Epidermal melanocyte (primary cell): ENCODE results near the gene LRCH3.
A peak's percentile ranks its signal among the peaks of the same experiment; 100 is the strongest.

Source experiments
- DNase-seq: peaks from one replicate; pipeline ENCODE4 v3.0.0; 2011; ENCODE audit warnings: low spot score; ENCODE audit not compliant: insufficient read length

LRCH3 gene

DNA sequence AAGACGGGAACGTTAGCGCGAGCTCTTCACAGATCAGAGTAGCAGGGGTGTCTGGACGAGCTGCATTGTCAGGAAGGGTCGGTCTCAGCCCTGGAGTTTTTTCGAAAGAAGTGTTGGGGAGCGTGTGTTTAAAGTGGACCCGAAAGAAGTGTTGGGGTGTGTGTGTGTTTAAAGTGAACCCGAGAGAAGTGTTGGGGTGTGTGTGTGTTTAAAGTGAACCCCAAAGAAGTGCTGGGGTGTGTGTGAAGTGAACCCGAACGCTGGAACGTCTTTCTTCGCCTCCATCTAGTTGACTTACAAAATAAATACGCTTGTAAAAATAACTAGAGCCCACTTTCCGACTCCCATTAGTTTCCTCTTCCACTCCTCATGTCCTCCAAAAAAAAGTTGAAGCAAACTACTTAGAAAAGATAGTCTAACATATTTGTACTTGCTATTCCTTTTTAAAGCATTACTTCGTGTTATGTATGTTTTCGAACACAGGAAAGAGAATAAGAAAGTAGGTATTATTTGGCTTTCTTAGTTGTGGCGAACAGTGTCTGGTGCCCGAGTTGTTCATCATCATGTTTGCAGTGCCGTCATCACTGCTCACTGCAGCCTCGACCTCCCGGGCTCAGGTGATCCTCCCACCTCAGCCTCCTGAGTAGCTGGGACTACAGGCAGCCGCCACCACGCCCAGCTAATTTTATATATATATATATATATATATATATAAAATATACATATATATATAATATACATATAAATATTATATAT lies 1.0 kb downstream of the LRCH3 start:
- no peak for DNase-seq

DNA sequence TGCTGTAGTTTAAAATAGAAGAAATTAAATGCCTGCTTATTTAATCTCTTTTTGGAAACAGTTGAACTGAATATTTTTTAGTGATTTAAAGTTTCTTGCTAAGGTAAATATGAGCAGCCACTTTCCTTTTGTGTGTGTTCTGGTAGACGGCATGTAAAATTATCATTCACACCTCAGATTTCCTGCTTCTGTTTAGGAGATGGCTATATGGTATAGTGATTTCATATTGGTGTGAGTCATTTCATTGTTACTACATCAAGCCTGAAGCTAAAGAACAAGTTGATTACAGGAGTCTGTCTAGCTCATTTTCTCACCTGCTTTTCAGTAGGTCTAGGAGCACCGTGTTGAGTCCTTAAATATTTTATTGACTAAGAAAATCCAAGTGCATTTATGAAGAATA lies 2.2 kb downstream of the LRCH3 start:
- no peak for DNase-seq

DNA sequence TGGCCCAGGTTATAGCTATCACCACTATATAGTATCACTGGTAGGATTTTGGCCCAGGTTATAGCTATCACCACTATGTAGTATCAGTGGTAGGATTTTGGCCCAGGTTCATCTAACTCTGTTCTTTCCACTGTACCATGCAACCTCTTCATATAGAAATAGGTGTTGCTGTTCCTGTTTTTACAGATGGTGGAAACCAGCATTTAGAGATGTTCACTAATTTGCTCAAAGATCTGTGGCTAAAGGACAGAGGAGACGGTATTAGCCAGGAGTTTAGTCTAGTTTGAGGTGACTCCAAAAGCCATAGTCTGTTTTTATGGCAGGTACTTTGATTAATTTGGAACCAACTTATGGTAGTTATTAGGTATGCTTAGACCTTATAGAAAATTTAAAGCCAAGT lies 3.1 kb downstream of the LRCH3 start:
- DNase-seq, result no peak

DNA sequence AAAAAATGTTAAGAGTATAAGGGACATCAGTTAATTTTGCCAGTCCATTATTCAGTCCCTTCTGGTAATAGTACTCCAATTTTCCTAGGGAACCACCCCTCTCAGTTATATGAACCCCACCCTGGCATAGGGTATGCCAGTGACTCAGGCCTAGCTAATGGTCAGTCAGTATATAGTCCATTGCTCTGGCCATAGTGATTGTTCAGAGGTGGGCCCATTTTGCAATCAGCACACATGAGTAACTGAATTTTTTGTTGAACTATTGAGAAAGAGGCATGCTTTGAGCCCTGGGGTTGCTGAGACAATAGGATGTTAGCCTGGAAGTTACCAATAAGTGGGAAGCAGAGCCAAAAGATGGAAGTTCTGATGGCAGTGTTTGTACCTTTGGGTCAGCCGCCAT lies 4.1 kb downstream of the LRCH3 start:
- DNase-seq, result no peak

DNA sequence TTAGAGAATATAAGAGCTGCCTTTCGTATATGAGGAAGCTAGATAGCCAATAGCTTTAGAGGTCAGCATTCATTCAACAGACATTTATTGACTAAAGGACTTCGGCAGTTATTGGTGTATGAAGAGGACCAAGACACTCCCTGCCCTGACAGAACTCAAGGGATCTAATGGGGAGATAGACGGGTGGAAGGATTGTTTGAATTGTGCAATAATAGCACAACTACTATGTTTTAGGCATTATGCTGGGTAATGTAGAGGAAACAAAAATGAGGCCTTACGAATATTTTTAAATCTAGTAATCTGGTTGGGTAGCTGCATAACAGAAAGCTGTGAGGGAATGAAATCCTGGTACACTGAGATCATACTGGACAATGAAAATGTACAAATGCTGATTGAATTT lies 5.0 kb downstream of the LRCH3 start:
- DNase-seq, result no peak

DNA sequence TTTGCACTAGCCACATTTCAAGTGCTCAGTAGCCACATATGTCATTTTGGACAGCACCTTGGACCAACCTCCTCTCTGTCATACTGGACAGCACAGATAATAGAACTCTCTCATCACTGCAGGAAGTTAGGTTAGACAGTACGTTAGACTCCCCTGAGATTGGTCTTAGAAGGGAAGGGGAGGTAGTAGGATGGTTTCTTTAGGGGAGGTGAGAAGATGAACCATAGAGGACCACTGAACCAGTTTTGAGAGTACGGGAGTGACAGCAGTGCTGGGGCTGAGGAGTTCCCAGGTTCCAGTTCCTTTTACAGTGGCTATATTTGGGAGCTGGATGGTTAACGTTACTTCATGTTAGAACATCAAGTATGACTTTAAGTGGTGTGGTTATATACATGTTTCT lies 7.8 kb downstream of the LRCH3 start:
- no peak for DNase-seq

DNA sequence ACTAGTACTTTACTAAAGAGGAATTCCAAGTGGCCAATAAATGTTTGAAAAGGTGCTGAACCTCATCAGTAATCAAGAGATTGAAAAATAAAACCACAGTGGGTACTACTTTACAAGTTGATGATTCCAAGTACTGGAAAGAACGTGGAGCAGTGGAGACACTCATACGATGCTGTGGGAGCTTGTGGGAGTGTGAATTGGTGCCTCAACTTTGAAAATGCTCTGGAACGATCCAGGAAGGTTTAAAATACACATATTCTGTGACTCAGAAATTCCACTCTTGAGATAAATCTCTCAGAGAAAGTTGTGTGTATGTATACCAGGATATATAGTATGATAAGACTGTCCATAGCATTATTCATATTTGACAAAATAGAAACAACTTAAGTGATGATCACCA lies 9.3 kb downstream of the LRCH3 start:
- no peak for DNase-seq

DNA sequence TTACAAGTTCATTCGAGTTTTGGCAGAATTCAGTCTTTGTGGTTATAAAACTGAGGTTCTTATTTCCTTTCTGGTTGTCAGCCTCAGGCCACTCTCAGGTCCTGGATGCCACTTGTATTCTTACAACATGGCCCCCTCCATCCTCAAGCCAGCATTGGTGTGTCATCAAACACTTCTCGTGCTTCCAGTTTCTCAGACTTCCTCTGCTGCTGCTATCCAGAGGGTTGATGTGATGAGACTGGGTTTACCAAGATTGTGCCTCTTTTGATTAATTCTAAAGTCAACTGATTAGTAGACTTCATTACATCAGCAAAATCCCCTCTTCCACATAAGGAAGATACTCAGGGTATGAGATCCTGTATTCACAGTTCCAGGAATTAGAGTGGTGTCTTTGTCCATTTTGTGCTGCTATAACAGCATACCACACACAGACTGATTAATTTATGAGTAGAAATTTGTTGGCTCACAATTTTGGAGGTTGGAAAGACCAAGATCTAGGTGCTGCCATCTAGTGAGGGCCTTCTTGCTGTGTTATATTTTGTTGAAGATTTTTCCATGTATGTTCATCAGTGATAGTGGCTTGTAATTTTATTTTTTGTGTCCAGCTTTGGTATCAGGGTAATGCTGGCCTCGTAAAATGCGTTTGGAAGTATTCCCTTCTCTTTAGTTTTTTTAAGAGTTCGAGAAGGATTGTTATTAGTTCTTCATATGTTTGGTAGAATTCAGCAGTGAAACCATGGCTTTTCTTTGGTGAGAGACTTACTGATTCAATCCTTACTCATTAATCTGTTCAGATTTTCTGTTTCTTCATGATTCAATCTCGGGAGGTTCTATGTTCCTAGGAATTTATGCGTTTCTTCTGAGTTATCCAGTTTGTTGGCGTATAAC lies 11.1 kb downstream of the LRCH3 start:
- DNase-seq, result no peak

DNA sequence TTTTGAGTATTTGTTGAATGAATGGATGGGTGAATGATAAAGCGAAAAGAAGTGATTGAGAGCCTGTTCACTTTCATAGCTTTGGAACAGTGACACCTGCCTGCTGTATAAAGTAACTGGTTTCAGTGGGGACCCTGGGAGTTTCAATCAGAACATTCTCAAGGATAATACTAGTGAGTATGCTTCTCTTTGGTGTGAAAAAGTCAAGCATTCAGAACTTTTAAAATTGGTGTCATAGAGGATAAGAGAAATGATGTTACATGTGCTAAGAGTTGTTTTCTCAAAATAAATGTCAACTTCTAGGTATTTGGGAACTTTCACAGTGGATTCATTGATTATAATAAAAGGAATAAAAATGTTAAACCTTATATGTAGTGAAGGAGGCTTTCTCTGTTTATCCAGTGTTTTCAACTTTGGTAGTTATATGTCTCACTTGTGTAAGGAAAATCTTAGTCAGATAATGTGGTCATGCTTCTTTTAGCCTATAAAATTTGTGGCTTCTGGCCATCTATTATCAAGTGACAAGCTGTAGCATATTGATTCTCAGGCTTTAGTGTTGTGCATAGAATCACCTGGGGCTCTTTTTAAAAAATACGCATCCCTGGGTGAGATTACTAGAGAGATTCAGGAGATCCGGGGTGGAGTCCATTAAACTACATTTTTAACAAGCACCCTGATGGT lies 11.9 kb downstream of the LRCH3 start:
- DNase-seq, result no peak

DNA sequence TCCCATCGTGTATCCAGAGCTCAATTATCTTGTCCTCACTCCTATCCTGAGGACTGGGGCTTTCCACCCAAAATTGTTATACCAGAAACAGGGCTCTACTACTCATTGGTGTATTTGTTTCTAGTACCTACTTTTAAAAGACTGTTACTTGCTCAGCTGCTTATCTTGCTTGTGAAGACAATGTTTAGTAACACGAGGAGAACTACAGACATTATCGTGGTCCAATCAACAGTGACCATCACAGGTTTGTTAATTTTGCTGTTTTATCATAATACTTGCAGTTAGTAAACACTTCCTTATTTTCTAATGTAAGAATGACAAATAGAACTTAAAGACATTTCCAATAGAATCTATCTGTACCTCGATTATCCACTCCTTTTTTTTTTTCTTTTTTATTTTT lies 13.5 kb downstream of the LRCH3 start:
- no peak for DNase-seq

DNA sequence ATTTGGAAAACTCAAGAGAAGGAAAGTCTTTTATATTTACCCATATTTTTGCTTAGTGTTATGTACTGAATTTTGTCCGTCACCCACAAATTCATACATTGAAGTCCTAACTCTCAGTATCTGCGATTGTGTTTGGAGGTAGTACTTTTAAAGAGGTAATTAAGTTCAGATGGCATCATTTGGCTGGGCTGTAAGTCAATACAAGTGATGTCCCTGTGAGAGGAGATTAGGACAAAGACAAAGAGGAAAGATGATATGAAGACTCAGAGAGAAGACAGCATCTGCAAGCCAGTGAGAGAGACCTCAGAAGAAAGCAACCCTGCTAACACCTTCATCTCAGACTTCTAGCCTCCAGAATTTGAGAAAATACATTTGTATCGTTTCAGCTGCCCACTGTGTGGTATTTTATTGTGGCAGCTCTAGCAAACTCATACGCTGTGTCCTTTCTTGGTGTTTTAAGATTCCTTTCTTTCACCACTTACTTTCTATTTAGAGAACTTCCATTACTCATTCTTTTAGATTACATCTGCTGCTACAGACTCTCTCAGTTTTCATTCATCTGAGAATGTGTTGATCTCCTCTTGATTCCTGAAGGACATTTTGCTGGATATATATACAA lies 17.0 kb downstream of the LRCH3 start:
- no peak for DNase-seq

DNA sequence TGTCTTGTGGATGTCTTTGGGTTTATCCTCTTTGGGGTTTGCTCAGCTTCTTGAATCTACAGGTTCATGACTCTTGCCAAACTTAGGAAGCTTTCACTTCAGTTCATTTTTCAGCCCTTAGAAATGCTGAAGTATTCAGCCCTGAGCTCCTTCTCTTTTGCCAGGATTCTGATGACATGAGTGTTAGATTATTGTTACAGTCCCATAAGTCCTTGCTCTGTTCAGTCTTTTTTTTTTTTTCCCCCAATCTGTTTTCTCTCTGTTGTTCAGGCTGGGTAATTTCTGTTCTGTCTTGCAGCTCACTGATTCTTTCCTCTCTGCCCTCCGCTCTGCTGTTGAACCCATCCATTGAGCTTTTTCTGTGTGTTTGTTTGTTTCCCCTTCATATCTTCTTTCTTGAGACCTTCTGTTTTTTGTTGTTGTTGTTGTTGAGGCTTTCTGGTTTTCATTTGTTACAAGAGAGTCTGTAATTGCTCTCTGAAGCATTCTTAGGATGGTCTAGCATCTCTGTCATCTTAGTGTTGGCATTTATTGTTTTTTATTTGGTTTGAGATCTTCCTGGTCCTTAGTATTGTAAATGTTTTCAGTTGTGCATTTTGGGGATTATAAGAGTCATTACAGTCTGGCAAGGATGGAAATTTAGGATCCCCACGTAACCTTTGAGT lies 18.4 kb downstream of the LRCH3 start:
- peak; percentile 38 for DNase-seq

DNA sequence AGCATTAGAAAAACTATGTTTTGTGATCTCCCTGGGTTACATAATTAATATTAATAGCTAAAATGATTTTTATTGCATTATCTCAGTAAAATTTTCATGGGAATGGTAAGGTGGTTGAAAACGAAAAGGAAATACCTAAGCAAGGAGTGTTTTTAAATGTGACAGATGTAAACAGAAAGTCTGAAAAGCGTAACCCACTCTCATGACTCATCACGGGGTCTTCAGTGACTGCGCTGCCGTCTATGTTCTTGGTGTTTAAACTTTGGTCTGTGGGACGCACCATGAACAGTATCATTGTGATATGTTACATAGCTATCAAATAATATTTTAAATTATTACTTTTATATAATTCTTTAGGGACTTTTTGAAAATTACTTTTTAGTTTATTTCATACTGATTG lies 19.8 kb downstream of the LRCH3 start:
- no peak for DNase-seq

DNA sequence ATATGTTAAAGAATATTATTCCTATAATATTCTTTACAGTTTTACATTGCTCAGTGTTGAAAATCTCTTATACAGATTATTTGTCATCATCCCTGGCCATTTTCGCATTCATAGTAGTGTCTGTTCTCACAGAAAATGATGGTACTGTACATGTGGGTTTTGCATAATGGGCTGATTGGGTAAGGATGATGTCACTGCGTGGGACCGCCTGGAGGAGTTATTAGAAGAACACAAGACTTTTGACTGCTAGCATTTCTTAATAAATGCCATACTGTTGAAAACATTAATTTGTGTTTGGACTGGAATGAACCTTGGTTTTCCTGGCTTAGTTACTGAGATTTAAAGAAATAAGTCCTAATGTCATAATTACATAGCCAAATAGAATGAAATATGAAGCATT lies 20.3 kb downstream of the LRCH3 start:
- DNase-seq, result peak; percentile 83

DNA sequence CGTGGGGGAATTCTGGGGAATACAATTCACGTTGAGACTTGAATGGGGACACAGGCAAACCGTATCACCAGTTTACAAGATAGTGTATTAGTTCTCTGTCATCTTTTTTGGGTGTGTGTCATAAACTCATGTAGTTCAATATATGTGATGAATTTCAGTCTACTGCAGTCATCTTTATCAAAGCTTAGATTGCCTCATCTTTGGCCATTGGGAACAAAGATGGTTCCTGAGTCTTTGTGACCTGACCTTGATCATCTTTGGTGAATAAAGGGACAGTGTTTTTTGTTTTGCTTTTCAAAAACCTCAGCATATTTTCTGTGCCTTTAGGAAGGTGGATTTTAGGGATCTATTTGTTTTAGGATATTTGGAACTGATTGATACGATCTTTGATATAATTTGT lies 23.3 kb downstream of the LRCH3 start:
- no peak for DNase-seq

DNA sequence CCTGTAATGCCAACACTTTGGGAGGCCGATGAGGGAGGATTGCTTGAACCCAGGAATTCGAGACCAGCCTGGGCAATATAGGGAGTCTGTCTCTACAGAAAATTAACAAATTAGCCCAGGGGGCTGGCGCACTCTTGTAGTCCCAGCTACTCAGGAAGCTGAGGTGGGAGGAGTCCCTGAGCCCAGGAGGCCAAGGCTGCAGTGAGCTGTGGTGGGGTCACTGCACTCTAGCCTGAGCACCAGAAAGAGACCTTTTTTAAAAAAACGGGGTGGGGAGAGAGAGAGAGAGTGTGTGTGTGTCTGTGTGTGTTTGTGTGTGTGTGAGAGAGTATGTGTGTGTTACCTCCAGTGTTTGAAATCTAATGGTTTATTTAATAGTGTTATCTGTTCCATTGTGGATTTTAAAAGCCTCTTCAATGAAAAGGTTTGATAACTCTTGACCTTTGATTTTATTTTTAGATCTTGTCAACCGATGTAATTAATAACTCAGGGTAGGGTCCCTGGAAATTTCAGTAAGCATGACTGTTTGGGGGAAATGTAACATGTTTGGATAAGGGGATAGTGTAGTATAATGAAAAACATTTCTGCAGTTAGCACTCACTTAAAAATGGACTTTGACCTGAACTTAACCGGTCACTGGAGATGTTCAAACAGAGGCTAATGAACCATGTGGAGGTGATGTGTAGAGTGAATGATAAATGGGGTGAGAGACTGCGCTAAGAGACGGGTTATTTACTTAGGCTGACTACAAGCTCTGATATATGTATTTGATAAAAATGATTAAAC lies 29.7 kb downstream of the LRCH3 start:
- no peak for DNase-seq

DNA sequence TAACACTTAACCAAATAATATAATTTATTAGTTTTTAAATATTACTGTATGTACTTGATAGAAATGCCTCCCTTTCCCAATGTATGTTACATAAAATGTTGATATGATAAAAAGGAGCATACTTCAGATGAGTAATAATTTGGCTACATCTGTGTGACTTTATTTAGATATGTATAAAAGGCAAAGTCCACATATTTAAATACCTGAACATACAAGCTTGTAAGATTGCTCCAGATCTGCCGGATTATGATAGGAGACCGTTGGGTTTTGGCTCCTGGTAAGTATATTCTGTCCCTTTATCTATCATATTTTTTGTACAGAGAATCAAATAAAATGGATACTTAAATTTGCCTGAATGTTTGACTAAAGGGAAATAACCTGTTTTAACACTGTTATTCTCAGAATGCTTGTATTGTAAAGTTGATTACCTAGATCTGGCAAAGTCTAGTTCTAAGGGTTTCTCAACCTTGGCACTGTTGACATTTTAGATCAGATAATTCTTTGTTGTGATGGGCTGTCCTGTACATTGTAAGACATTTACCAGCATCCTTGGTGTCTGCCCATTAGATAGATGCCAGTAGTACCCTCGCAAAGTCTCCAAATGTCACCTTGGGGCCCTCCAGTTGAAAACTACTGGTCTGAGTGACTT lies 38.5 kb downstream of the LRCH3 start:
- no peak for DNase-seq

DNA sequence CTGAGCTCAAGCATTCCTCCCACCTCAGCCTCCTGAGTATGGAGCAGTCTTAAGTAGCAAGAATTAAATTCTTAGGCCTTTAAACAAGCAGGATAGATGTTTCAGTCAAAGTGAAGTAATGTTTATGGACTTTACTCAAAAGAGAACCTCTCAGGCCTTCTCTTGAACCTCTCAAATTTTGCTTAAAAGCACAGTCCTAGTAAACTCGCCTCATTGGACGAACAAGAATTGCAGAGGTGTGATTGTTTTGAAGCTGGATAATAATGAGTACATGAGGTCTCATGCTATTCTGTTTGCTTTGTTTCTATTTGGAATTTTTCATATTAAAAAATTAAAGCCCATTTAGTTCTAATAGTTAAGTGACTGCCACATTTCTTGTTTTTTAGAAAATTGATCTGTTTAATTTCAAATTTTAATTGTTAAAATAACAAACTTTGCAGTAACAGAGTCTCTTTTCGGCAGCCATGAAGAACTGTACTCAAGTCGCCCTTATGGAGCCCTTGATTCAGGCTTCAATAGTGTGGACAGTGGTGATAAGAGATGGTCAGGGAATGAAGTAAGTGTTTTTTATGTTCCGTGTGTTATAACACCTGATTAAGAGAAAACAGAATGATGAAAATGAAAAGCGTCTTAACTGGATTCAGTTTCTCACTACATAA lies 39.4 kb downstream of the LRCH3 start:
- DNase-seq, result no peak

DNA sequence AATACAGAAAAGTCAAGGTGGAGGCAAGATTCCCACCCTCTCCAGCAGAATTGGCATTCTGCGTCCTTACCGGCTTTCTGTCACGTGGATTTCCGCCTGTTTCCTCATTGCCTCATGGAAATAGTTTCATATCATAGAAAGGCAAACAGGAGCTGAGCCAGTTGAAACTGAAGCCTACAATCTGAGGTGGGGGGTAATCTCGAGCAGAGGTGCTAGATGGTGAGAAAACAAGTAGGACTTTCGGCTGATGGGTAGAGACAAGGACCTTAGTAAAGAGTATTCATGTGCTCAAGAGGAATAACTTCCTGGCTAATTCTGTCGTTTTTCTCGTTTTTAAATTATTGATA lies 39.9 kb downstream of the LRCH3 start:
- no peak for DNase-seq
